Neuronal stem cell (in vitro differentiated cells): ENCODE results near the gene ZBTB5.
A peak's percentile ranks its signal among the peaks of the same experiment; 100 is the strongest.

Experiments
- DNase-seq: peaks from one replicate; pipeline ENCODE4 v3.0.0-alpha.2; 2013; ENCODE audit warnings: low spot score
- H2AFZ ChIP-seq: one replicate; pipeline ENCODE4 v1.6.1; 2013; ENCODE audit warnings: mild to moderate bottlenecking, low read length, inconsistent platforms
- H2AK5ac ChIP-seq: 2 replicates; pipeline ENCODE4 v1.6.1; 2013; ENCODE audit warnings: low read depth, mild to moderate bottlenecking, inconsistent platforms, low read length, moderate library complexity, mixed read lengths
- H2BK120ac ChIP-seq: 2 replicates; pipeline ENCODE4 v1.6.1; 2013; ENCODE audit warnings: low read depth, mild to moderate bottlenecking, inconsistent platforms, low read length, moderate library complexity, mixed read lengths
- H2BK12ac ChIP-seq: one replicate; pipeline ENCODE4 v1.6.1; 2013; ENCODE audit warnings: low read length, inconsistent platforms
- H2BK15ac ChIP-seq: 2 replicates; pipeline ENCODE4 v1.6.1; 2013; ENCODE audit warnings: mild to moderate bottlenecking, low read length, inconsistent platforms, mixed read lengths
- H2BK5ac ChIP-seq: one replicate; pipeline ENCODE4 v1.6.1; 2013; ENCODE audit warnings: inconsistent platforms, mild to moderate bottlenecking, low read length, moderate library complexity
- H3K14ac ChIP-seq: one replicate; pipeline ENCODE4 v1.6.1; 2013; ENCODE audit warnings: low read length, inconsistent platforms
- H3K18ac ChIP-seq: 2 replicates; pipeline ENCODE4 v1.6.1; 2013; ENCODE audit warnings: low read length, inconsistent platforms
- H3K23ac ChIP-seq: 2 replicates; pipeline ENCODE4 v1.6.1; 2013; ENCODE audit warnings: low read depth, mild to moderate bottlenecking, mixed read lengths, low read length, inconsistent platforms; ENCODE audit not compliant: poor library complexity
- H3K27ac ChIP-seq: replicated peaks from 3 replicates; pipeline ENCODE4 v1.5.1; 2013; ENCODE audit warnings: low read length, inconsistent platforms
- H3K27me3 ChIP-seq, 3 experiments: 2 replicates each; pipeline ENCODE4 v1.6.1; 2013; ENCODE audit warnings: low read length in 3 of 3, mild to moderate bottlenecking in 2 of 3, inconsistent platforms in 1 of 3, low read depth in 1 of 3, mixed read lengths in 1 of 3, moderate library complexity in 1 of 3; ENCODE audit not compliant: control insufficient read depth in 3 of 3, insufficient read depth in 3 of 3
- H3K36me3 ChIP-seq, 2 donors: replicated peaks in 1 of 2; 2 replicates each; pipeline ENCODE4 v1.6.1; 2013; ENCODE audit warnings: low read length in 2 of 2; ENCODE audit not compliant: control insufficient read depth in 2 of 2, insufficient read depth in 2 of 2
- H3K4ac ChIP-seq: 2 replicates; pipeline ENCODE4 v1.6.1; 2013; ENCODE audit warnings: inconsistent platforms, mild to moderate bottlenecking, low read length, moderate library complexity
- H3K4me1 ChIP-seq, 2 donors: 1 replicate in 1 of 2; 2 replicates in 1 of 2; pipeline ENCODE4 v1.6.1; 2013; ENCODE audit warnings: low read length in 2 of 2, low read depth in 1 of 2; ENCODE audit not compliant: control insufficient read depth in 2 of 2, insufficient read depth in 1 of 2
- H3K4me2 ChIP-seq: one replicate; pipeline ENCODE4 v1.6.1; 2013; ENCODE audit warnings: mild to moderate bottlenecking, low read length, inconsistent platforms; ENCODE audit not compliant: insufficient read depth, poor library complexity, severe bottlenecking
- H3K4me3 ChIP-seq, 2 donors: 2 replicates each; pipeline ENCODE4 v1.5.1; 2013; ENCODE audit warnings: low read length in 2 of 2, mild to moderate bottlenecking in 2 of 2, inconsistent platforms in 1 of 2, moderate library complexity in 1 of 2
- H3K79me1 ChIP-seq: one replicate; pipeline ENCODE4 v1.6.1; 2013; ENCODE audit warnings: low read depth, mild to moderate bottlenecking, inconsistent platforms, low read length, moderate library complexity
- H3K9ac ChIP-seq: one replicate; pipeline ENCODE4 v1.6.1; 2013; ENCODE audit warnings: mild to moderate bottlenecking, low read depth, low read length, inconsistent platforms; ENCODE audit not compliant: poor library complexity
- H3K9me3 ChIP-seq, 2 donors: replicated peaks in 1 of 2; 2 replicates each; pipeline versions ENCODE3 to v1.6.1; 2013; ENCODE audit warnings: low read length in 2 of 2, mild to moderate bottlenecking in 2 of 2, inconsistent platforms in 1 of 2, low read depth in 1 of 2, mixed read lengths in 1 of 2, moderate library complexity in 1 of 2; ENCODE audit not compliant: control insufficient read depth in 2 of 2, insufficient read depth in 1 of 2
- H4K8ac ChIP-seq: one replicate; pipeline ENCODE4 v1.6.1; 2013; ENCODE audit warnings: low read depth, mild to moderate bottlenecking, inconsistent platforms, low read length, moderate library complexity
- H4K91ac ChIP-seq: one replicate; pipeline ENCODE4 v1.6.1; 2013; ENCODE audit warnings: low read length, low read depth, mild to moderate bottlenecking, inconsistent platforms; ENCODE audit not compliant: poor library complexity
- WGBS, 2 donors: extraction: QIAGEN DNeasy Blood & Tissue Kit; methylation state at CpG; one replicate each; pipeline ENCODE4 v1.1.7; 2013; ENCODE audit warnings: missing lambda C conversion rate in 2 of 2, mixed read lengths in 1 of 2; ENCODE audit not compliant: insufficient read length in 2 of 2, insufficient replicate concordance in 1 of 2; ENCODE audit errors: extremely low coverage in 2 of 2; 5-methylcytosine and 5-hydroxymethylcytosine counted together

The ZBTB5 gene

DNA sequence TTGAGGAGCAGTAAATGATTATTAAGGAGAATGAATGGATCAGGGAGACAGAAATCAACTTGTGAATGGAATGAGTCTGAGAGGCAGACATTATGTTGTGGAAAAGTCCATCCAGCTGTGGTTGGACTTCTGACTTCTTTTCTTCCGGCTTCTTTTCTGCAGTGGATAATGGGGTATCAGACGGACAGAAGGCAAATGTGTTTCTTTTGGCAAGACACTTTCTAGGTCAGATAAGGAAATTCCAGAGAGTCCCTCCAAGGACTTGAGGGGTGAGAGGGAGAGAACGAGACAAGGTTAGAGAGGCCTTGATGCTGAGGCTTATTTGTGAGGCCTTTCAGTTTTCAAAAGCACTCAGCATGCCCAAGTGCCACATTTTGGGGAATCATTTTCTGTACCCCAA lies 59.9 kb downstream of the ZBTB5 start:
- Histone ChIP-seq H2AFZ (no peak overlapping the region), H3K23ac (no peak overlapping the region), H3K4me2 (no peak overlapping the region), H3K9me3 (peaks cover 0 to 4% of the 10 kb centered on the region in 2 donors), H2AK5ac (no peak overlapping the region), H2BK15ac (no peak overlapping the region), H4K8ac (no peak overlapping the region), H3K27me3 (no peaks in the 10 kb centered on the region), H3K14ac (no peak overlapping the region), H3K18ac (no peak overlapping the region), H4K91ac (no peak overlapping the region), H3K27ac (no peak overlapping the region), H3K4ac (no peak overlapping the region), H2BK120ac (no peak overlapping the region), H2BK5ac (no peak overlapping the region), H3K4me3 (no peak overlapping the region), H3K4me1 (peaks cover 0 to 6% of the 10 kb centered on the region in 2 donors), H3K36me3 (no peaks in the 10 kb centered on the region), H3K79me1 (no peaks in the 10 kb centered on the region), H2BK12ac (no peak overlapping the region), H3K9ac (no peak overlapping the region)
- WGBS, 2 donors: no CpG with 5 or more reads among the region's 3 CpGs
- no peak for DNase-seq

DNA sequence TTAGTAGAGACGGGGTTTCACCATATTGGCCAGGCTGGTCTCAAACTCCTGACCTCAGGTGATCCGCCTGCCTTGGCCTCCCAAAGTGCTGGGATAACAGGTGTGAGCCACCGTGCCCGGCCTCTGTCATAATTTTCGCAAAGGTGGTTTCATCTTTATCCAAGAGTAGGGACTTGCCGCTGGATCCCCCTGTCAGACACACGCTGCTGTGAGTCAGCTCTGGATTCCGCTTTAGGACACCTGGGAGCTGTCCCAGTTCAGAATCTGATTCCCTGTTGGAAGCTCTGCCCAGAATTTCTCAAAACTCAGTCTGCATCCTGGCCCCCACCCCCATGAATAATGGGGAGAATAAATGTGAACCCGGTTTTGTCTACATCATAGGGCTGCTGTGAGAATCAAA lies 60.7 kb downstream of the ZBTB5 start:
- no peak overlapping the region for H3K23ac ChIP-seq
- no peaks in the 10 kb centered on the region for H3K27me3 ChIP-seq
- H2BK120ac ChIP-seq: no peak overlapping the region
- H2AK5ac ChIP-seq: no peak overlapping the region
- H3K14ac ChIP-seq: no peak overlapping the region
- H3K4ac ChIP-seq: no peak overlapping the region
- no peak overlapping the region for H2BK15ac ChIP-seq
- H3K36me3 ChIP-seq: no peaks in the 10 kb centered on the region
- no peak overlapping the region for H3K27ac ChIP-seq
- no peak overlapping the region for H4K8ac ChIP-seq
- no peak overlapping the region for H2AFZ ChIP-seq
- H3K4me1 ChIP-seq: peaks cover 0 to 6% of the 10 kb centered on the region in 2 donors
- no peaks in the 10 kb centered on the region for H3K79me1 ChIP-seq
- no peak overlapping the region for H3K9ac ChIP-seq
- H3K18ac ChIP-seq: no peak overlapping the region
- no peak overlapping the region for H3K4me2 ChIP-seq
- no peak overlapping the region for H3K4me3 ChIP-seq
- H2BK5ac ChIP-seq: no peak overlapping the region
- H4K91ac ChIP-seq: no peak overlapping the region
- no peak overlapping the region for H2BK12ac ChIP-seq
- H3K9me3 ChIP-seq: peaks cover 0 to 4% of the 10 kb centered on the region in 2 donors
- WGBS, 2 donors: no CpG with 5 or more reads among the region's 9 CpGs
- DNase-seq: no peak

DNA sequence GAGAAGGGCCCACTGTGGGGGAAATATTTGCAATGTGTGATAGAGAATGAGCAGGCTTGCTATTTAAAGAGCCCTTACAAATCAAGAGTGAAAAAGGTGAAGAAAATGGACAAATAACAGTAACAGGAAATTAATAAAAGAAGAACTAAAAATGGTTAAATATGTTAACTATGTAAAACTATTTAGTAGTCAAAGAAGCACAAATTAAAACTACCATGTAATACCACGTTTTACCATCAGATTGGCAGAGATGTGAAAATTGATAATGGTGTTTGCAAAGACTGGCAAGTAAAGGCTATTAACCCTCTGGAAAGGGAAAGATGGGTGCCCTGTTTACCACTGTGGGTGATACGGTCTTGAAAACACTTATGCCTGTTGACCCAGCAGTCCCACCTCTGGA lies 65.9 kb downstream of the ZBTB5 start:
- Histone ChIP-seq H3K14ac (no peak overlapping the region), H2AK5ac (no peak overlapping the region), H2AFZ (no peak overlapping the region), H3K27me3 (no peaks in the 10 kb centered on the region), H4K91ac (no peak overlapping the region), H3K4ac (no peak overlapping the region), H3K23ac (no peak overlapping the region), H2BK15ac (no peak overlapping the region), H4K8ac (no peak overlapping the region), H3K9me3 (no peaks in the 10 kb centered on the region), H3K18ac (no peak overlapping the region), H3K4me2 (no peak overlapping the region), H3K4me3 (no peak overlapping the region), H3K36me3 (no peaks in the 10 kb centered on the region), H2BK120ac (no peak overlapping the region), H3K9ac (no peak overlapping the region), H3K27ac (no peak overlapping the region), H3K4me1 (no peaks in the 10 kb centered on the region), H2BK5ac (no peak overlapping the region), H3K79me1 (no peaks in the 10 kb centered on the region), H2BK12ac (no peak overlapping the region)
- DNase-seq: no peak
- no CpG with 5 or more reads among the region's 2 CpGs for WGBS, 2 donors

DNA sequence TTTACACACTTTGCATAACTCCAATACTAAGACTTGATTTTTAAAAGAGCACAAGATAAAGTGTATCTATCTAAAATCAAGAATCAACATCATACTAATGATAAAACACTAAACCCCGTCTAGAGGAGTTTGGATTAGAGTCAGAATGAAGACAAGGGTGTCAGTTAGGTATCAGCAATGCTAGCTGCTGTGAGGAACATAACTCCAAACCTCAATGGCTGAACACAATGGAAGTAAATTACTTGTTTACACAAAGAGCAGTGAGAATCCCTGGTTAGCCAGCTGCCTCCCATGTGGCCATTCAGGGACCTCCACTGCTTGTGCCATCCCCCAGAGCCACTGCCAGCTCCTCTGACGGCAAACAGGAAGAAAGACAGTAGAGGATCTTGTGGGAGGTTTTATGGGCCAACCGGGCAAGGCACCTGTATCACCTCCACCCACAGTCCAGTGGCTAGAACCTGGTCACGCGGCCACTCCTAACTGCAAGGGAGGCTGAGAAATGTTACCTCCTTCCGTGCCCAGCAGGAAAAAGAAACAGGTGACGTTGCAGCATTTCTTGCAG lies 66.7 kb downstream of the ZBTB5 start:
- H2AFZ ChIP-seq: no peak overlapping the region
- no peak overlapping the region for H3K4me3 ChIP-seq
- no peak overlapping the region for H2BK5ac ChIP-seq
- no peaks in the 10 kb centered on the region for H3K27me3 ChIP-seq
- no peak overlapping the region for H2BK15ac ChIP-seq
- H3K4ac ChIP-seq: no peak overlapping the region
- no peaks in the 10 kb centered on the region for H3K79me1 ChIP-seq
- no peak overlapping the region for H3K9ac ChIP-seq
- DNase-seq: no peak
- H2BK120ac ChIP-seq: no peak overlapping the region
- WGBS, 2 donors: no CpG with 5 or more reads among the region's 7 CpGs
- no peak overlapping the region for H3K4me2 ChIP-seq
- H3K14ac ChIP-seq: no peak overlapping the region
- no peaks in the 10 kb centered on the region for H3K36me3 ChIP-seq
- no peak overlapping the region for H3K23ac ChIP-seq
- no peak overlapping the region for H4K8ac ChIP-seq
- no peak overlapping the region for H3K27ac ChIP-seq
- H2AK5ac ChIP-seq: no peak overlapping the region
- H4K91ac ChIP-seq: no peak overlapping the region
- no peaks in the 10 kb centered on the region for H3K9me3 ChIP-seq
- peak overlapping the region; percentile 62 for H3K18ac ChIP-seq
- H2BK12ac ChIP-seq: no peak overlapping the region
- no peaks in the 10 kb centered on the region for H3K4me1 ChIP-seq
